Peyer's patch (tissue), 4 donors: ENCODE results near the gene TSPOAP1. TPM values are rescaled to one million over a fixed set of nuclear protein-coding genes. Genes with fewer than 3 reads are reported as not detected.

Experiments
- DNase-seq, 3 donors: peaks; one replicate each; pipeline ENCODE4 v3.0.0-alpha.2; 2017 to 2019
- H3K27ac ChIP-seq, 4 donors: fragments of 200-600 bp; sonication (generic); one replicate each; pipeline ENCODE4 v1.5.1; 2016 to 2019
- H3K27me3 ChIP-seq, 2 donors: fragments of 200-600 bp; sonication (generic); one replicate each; pipeline ENCODE4 v1.5.1; 2019
- H3K36me3 ChIP-seq, 3 donors: fragments of 200-600 bp; sonication (generic); one replicate each; pipeline ENCODE4 v1.5.1; 2016 to 2019
- H3K4me1 ChIP-seq, 4 donors: fragments of 200-600 bp; sonication (generic); one replicate each; pipeline ENCODE4 v1.5.1; 2016 to 2019
- H3K4me3 ChIP-seq, 4 donors: fragments of 200-600 bp; sonication (generic); 1 replicate in 3 of 4; 2 replicates in 1 of 4; pipeline ENCODE4 v1.5.1; 2016 to 2019; ENCODE audit warnings: mild to moderate bottlenecking in 1 of 4
- H3K9me3 ChIP-seq, 4 donors: fragments of 200-600 bp; sonication (generic); one replicate each; pipeline ENCODE4 v1.5.1; 2016 to 2019; ENCODE audit warnings: mild to moderate bottlenecking in 1 of 4
- POLR2A ChIP-seq, 2 donors: fragments of 450-650 bp; IDR thresholded peaks; one replicate each; pipeline ENCODE4 v1.5.1; 2017; ENCODE audit warnings: antibody characterized with exemption in 2 of 2, mild to moderate bottlenecking in 2 of 2, moderate library complexity in 2 of 2
- total RNA-seq, 4 donors: library from RNA; depleted of rRNA; stranded (reverse); fragments of >200 nt; gene quantifications; one replicate each; pipeline ENCODE4 v1.1.0, GENCODE V29; 2016
- TF ChIP-seq, protein P1 (sequence below), 6 experiments: fragments of 450-650 bp in 4 of 6; fragments of 200-600 bp in 2 of 6; sonication (generic) in 1 of 6; IDR thresholded peaks; one replicate each; pipeline ENCODE4 v1.5.1; 2017 to 2019; ENCODE audit warnings: antibody characterized with exemption in 6 of 6, mild to moderate bottlenecking in 3 of 6, moderate library complexity in 1 of 6

TSPOAP1 gene
- total RNA-seq, 4 donors from 2014 or later = 9.1 to 11.9 (median 10.4) TPM

DNA sequence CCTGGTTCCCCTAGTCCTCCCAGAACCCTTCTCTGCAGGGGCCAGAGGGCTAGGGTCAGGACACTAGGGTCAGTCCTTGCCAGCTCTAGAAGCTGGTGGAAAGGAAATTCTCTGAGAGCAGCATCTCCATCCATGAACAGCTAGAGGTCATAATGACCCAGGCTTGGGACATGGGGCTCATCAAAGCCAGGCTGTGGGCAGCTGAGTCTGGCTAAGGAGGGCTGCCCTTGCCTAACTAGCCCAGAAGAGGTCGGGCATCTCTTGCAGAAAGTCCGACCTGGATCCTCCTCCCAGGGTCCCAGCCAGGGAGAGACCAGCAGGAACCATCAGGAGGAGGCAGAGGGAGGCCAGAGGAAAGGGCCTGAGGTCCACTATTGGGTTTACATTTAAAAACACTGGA is 52.2 kb downstream of the TSPOAP1 start:
- H3K36me3 ChIP-seq = no peaks in the 10 kb centered on the region
- no peak overlapping the region for H3K4me3 ChIP-seq
- no peak for TF ChIP-seq POLR2A (IDR thresholded peaks at IDR 0.05)
- TF ChIP-seq, protein P1, sequence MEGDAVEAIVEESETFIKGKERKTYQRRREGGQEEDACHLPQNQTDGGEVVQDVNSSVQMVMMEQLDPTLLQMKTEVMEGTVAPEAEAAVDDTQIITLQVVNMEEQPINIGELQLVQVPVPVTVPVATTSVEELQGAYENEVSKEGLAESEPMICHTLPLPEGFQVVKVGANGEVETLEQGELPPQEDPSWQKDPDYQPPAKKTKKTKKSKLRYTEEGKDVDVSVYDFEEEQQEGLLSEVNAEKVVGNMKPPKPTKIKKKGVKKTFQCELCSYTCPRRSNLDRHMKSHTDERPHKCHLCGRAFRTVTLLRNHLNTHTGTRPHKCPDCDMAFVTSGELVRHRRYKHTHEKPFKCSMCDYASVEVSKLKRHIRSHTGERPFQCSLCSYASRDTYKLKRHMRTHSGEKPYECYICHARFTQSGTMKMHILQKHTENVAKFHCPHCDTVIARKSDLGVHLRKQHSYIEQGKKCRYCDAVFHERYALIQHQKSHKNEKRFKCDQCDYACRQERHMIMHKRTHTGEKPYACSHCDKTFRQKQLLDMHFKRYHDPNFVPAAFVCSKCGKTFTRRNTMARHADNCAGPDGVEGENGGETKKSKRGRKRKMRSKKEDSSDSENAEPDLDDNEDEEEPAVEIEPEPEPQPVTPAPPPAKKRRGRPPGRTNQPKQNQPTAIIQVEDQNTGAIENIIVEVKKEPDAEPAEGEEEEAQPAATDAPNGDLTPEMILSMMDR (IDR thresholded peaks at IDR 0.05) = no peak
- DNase-seq = no peak
- H3K27me3 ChIP-seq = no peaks in the 10 kb centered on the region
- H3K27ac ChIP-seq = no peak overlapping the region
- peaks cover 0 to 14% (median 0%) of the 10 kb centered on the region in 4 donors for H3K4me1 ChIP-seq
- no peaks in the 10 kb centered on the region for H3K9me3 ChIP-seq

DNA sequence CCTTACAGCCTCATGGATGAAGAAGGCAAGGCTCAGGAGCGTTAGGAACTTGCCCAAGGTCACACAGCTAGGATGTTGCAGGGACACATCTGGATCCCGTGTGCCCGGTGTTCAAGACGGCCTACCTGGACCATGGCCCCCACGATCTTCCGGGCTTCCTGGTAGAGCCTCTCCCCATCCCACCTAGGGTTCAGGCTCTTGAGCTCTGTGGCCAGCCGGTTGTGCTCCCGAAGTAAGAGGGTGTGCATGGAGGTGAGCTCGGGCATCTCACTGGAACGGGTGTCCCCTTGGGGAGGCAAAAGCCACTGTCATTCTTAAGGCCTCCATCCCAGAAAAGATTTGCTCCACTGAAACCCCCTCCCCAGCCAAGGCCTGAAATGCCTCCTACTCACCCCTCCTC is 53.2 kb downstream of the TSPOAP1 start:
- TF ChIP-seq POLR2A (IDR thresholded peaks at IDR 0.05) = no peak
- TF ChIP-seq, protein P1 (IDR thresholded peaks at IDR 0.05) = no peak
- no peak for DNase-seq
- Histone ChIP-seq H3K27me3 (no peaks in the 10 kb centered on the region), H3K9me3 (no peaks in the 10 kb centered on the region), H3K36me3 (no peaks in the 10 kb centered on the region), H3K4me3 (no peak overlapping the region), H3K27ac (no peak overlapping the region), H3K4me1 (peaks cover 0 to 14% (median 0%) of the 10 kb centered on the region in 4 donors)

DNA sequence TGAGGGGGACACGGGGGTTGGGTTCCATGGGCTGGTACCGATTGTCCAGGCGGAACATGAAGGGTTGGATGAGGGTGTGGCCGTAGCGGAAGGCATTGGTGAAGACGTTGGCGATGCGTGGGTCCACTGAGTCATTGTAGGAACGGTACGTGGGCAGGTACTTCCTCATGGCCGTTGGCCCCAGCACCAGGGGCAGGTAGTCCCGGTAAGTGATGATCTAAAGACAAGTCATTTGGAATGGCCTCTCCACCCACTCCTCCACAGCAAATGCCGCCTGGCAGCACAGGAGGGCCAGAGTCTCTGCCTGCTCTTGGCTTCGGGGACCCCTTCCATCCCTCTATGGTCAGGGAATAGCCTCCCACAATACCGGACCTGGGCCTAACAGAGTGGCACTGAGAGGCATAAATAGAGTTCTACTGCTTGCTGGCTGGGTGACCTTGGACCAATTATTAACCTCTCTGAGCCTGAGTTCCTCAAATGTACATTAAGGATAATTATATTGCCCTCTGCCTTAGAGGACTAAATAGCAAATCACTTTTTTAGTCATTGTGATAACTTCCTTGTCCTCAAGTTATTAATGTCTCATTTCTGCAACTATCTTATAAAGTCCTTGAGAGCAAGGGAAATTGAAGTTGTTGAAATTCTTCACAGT is 55.0 kb downstream of the TSPOAP1 start:
- no peak overlapping the region for H3K4me3 ChIP-seq
- no peaks in the 10 kb centered on the region for H3K36me3 ChIP-seq
- TF ChIP-seq, protein P1 (IDR thresholded peaks at IDR 0.05) = no peak
- TF ChIP-seq POLR2A (IDR thresholded peaks at IDR 0.05) = no peak
- H3K4me1 ChIP-seq = peaks cover 0 to 5% (median 0%) of the 10 kb centered on the region in 4 donors
- H3K9me3 ChIP-seq = no peaks in the 10 kb centered on the region
- H3K27me3 ChIP-seq = no peaks in the 10 kb centered on the region
- H3K27ac ChIP-seq = no peak overlapping the region
- DNase-seq = no peak

DNA sequence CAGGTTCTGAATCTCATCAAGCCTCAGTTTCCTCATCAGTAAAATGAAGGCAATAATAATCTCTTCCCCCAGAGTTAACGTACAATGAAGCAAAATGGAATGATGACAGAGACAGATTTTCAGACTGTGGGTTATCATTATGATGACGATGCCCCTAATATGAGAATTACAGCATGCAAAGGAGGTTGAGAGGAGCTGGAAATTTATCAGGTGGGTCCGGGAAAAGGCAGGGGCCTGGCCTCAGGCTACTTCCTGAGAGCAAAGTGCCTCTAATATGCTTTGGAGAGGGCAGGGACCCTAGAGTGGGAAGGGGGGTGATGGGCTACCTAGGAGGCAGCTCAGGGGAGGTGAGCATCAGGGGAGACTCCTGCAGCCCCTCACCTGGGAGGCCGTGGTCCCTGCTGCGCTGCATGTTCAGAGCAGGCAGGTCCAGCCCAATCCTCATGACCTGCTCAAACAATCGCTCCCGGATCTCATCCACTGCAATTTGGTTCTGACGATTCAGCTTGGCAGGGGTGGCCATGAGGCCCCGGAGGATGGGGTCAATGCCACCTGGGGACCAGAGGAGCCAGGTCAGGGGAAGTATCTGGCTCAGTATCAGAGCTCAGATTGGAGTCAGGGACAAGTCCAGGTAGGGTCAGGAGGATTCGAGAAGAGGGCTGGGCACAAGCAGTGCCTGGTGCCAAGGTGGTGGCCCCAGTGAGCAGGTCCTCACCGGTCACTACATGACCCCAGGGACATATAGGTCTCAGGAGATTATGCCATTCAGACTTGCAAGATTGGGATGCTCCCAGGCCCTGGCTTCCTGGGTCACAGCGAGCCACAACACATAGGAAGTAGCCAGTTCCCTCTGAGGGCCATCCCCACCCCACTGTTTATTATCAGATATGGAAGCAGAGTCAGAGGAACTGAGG is 56.0 kb downstream of the TSPOAP1 start:
- H3K9me3 ChIP-seq = no peaks in the 10 kb centered on the region
- DNase-seq = no peak
- H3K36me3 ChIP-seq = no peaks in the 10 kb centered on the region
- H3K27ac ChIP-seq = no peak overlapping the region
- TF ChIP-seq, protein P1 (IDR thresholded peaks at IDR 0.05) = no peak
- TF ChIP-seq POLR2A (IDR thresholded peaks at IDR 0.05) = no peak
- H3K4me1 ChIP-seq = no peaks in the 10 kb centered on the region
- H3K27me3 ChIP-seq = no peaks in the 10 kb centered on the region
- no peak overlapping the region for H3K4me3 ChIP-seq

DNA sequence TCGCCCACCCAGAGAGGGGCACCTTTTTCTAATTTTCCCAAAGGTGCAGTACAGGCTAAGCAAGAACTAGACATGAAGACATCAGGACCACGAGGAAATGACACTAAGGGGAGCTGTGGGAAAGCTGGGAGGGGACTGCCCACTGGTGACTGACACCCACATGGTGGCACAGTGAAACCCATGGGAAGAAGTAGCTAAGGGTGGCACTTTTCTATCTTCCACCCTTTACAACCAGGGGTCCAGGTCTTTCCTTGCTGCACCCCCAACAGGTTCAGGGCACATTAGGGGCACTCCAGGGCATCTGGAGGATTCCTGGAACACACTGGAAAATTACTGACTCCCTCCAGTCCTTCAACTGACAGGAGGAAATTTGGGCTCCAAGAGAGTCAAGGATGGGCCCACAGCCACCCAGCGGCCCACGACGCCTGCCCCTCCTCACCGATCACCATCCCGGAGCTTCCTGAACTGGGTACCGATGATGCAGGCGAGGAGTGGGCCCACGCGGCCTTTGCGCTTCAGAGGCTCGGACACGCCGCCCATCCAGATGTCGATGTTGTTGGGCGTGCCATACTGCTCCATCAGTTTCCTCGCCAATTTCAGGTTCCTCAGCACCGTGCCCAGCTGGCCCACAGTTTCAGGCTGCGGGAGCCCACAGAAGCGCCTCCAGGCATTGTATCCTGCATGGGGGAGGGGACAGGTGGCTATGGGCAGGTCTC is 57.2 kb downstream of the TSPOAP1 start:
- Histone ChIP-seq H3K36me3 (no peaks in the 10 kb centered on the region), H3K4me1 (no peaks in the 10 kb centered on the region), H3K27me3 (no peaks in the 10 kb centered on the region), H3K4me3 (no peak overlapping the region), H3K9me3 (no peaks in the 10 kb centered on the region), H3K27ac (no peak overlapping the region)
- DNase-seq = no peak
- TF ChIP-seq, protein P1 (IDR thresholded peaks at IDR 0.05) = no peak
- no peak for TF ChIP-seq POLR2A (IDR thresholded peaks at IDR 0.05)
